Hepatocyte (in vitro differentiated cells): ENCODE measurements around the gene ERCC2. TPM values are rescaled to one million over a fixed set of nuclear protein-coding genes. Genes with fewer than 3 reads are reported as not detected.

ENCODE experiments used
- DNase-seq: peaks from one replicate; pipeline ENCODE4 v3.0.0-alpha.2; 2016; ENCODE audit warnings: low spot score
- H2AFZ ChIP-seq: fragments of 200-600 bp; sonication (generic); 2 replicates; pipeline ENCODE4 v1.6.0; 2016; ENCODE audit warnings: antibody characterized with exemption, mild to moderate bottlenecking
- H3K27ac ChIP-seq: fragments of 200-600 bp; sonication (generic); 2 replicates; pipeline ENCODE4 v1.5.1; 2016; ENCODE audit warnings: mild to moderate bottlenecking
- H3K27me3 ChIP-seq: fragments of 200-600 bp; sonication (generic); 2 replicates; pipeline ENCODE4 v1.6.1; 2016
- H3K36me3 ChIP-seq: fragments of 200-600 bp; sonication (generic); replicated peaks from 2 replicates; pipeline ENCODE4 v1.5.1; 2016; ENCODE audit warnings: low read depth; ENCODE audit not compliant: insufficient read depth
- H3K4me1 ChIP-seq: fragments of 200-600 bp; sonication (generic); 2 replicates; pipeline ENCODE4 v1.5.1; 2016; ENCODE audit warnings: mild to moderate bottlenecking, moderate library complexity; ENCODE audit not compliant: insufficient read depth
- H3K4me2 ChIP-seq: fragments of 200-600 bp; sonication (generic); 2 replicates; pipeline ENCODE4 v1.6.0; 2016
- H3K4me3 ChIP-seq: fragments of 200-600 bp; sonication (generic); 2 replicates; pipeline ENCODE4 v1.5.1; 2016; ENCODE audit warnings: mild to moderate bottlenecking
- H3K79me2 ChIP-seq: fragments of 200-600 bp; sonication (generic); 2 replicates; pipeline ENCODE4 v1.6.0; 2017; ENCODE audit warnings: mild to moderate bottlenecking
- H3K9me2 ChIP-seq: fragments of 200-600 bp; sonication (generic); replicated peaks from 2 replicates; pipeline ENCODE4 v1.6.0; 2017; ENCODE audit warnings: mild to moderate bottlenecking; ENCODE audit not compliant: insufficient read depth
- H3K9me3 ChIP-seq: fragments of 200-600 bp; sonication (generic); 2 replicates; pipeline ENCODE4 v1.5.1; 2016; ENCODE audit warnings: low read depth, mild to moderate bottlenecking
- H4K20me1 ChIP-seq: fragments of 200-600 bp; sonication (generic); 2 replicates; pipeline ENCODE4 v1.6.0; 2016; ENCODE audit warnings: mild to moderate bottlenecking; ENCODE audit not compliant: insufficient read depth, poor library complexity, severe bottlenecking
- EZH2 ChIP-seq: fragments of 200-600 bp; sonication (generic); IDR thresholded peaks from 2 replicates; pipeline ENCODE4 v1.6.1; 2016; ENCODE audit warnings: antibody characterized with exemption, mild to moderate bottlenecking, borderline replicate concordance
- EZH2phosphoT487 ChIP-seq: fragments of 200-600 bp; sonication (generic); IDR thresholded peaks from one replicate; pipeline ENCODE4 v1.6.1; 2018; ENCODE audit warnings: antibody characterized with exemption, mild to moderate bottlenecking, low read depth, moderate library complexity; ENCODE audit not compliant: unreplicated experiment, severe bottlenecking
- WGBS: methylation state at CpG from one replicate; pipeline ENCODE4 v1.1.6; 2016; ENCODE audit warnings: low lambda C conversion rate; ENCODE audit errors: missing lambda C conversion rate; 5-methylcytosine and 5-hydroxymethylcytosine counted together
- polyA plus RNA-seq: library from polyadenylated mRNA; unstranded; fragments of >200 nt; fragmentation: Nextera tagmentation; extraction: Ambion mirVana; gene quantifications from 2 replicates; pipeline ENCODE4 v1.2.1, GENCODE V29; 2016
- total RNA-seq: library from RNA; depleted of rRNA; stranded (reverse); fragments of >200 nt; gene quantifications from 2 replicates; pipeline ENCODE4 v1.2.3, GENCODE V29; 2014
- TF ChIP-seq, protein P1 (sequence below): fragments of 200-600 bp; sonication (generic); IDR thresholded peaks from 2 replicates; pipeline ENCODE4 v1.5.1; 2016; ENCODE audit warnings: antibody characterized with exemption, mild to moderate bottlenecking; ENCODE audit not compliant: poor library complexity

Gene ERCC2
- total and polyA plus RNA-seq, 2 experiments from 2014 or later = 7.1 to 13.9 TPM

DNA sequence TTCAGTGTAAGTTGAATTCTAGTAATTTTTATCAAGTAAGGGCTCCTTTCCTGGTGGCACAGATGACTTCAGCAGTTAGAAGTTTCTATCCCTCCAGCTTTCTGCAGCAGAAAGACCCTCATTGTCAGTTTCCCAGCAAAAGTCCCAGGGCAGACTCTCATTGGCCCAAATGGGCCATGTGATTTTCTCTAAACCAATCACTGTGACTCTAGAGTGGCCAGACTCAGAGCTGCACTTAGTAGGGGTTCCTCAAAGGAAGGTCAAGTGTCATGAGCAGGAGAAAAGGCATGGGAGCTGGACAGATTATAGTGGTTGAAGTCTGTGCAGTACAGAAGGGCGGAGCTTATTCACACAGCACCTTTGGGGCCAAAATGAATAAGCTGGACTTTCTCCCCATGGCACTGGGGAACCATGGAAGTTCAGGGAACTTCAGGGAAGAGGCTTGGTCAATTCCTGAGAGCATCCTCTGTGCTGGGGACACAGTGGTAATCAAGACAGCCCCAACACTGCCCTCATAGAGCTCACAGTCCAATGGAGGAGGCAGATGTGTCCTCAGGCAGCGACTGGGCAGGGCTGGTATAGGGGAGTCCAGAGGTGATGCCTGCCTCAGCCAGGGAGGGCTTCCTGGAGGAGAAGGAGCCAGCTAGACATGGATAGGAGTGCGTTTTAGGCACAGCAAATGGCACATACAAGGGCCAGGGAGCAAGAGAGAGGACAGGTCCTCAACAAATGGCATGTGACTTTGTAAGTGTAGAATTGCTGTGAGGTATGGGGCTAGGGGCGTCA, 66.0 kb downstream of the ERCC2 start:
- H3K4me1 ChIP-seq = no peaks in the 10 kb centered on the region
- no peak overlapping the region for H3K4me3 ChIP-seq
- DNase-seq = no peak
- H3K9me3 ChIP-seq = no peaks in the 10 kb centered on the region
- no peaks in the 10 kb centered on the region for H3K79me2 ChIP-seq
- no peak overlapping the region for H3K27ac ChIP-seq
- H3K36me3 ChIP-seq = no peaks in the 10 kb centered on the region
- H4K20me1 ChIP-seq = no peaks in the 10 kb centered on the region
- TF ChIP-seq, protein P1, sequence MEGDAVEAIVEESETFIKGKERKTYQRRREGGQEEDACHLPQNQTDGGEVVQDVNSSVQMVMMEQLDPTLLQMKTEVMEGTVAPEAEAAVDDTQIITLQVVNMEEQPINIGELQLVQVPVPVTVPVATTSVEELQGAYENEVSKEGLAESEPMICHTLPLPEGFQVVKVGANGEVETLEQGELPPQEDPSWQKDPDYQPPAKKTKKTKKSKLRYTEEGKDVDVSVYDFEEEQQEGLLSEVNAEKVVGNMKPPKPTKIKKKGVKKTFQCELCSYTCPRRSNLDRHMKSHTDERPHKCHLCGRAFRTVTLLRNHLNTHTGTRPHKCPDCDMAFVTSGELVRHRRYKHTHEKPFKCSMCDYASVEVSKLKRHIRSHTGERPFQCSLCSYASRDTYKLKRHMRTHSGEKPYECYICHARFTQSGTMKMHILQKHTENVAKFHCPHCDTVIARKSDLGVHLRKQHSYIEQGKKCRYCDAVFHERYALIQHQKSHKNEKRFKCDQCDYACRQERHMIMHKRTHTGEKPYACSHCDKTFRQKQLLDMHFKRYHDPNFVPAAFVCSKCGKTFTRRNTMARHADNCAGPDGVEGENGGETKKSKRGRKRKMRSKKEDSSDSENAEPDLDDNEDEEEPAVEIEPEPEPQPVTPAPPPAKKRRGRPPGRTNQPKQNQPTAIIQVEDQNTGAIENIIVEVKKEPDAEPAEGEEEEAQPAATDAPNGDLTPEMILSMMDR = no peak
- no peak for TF ChIP-seq EZH2phosphoT487
- TF ChIP-seq EZH2 = no peak
- WGBS = 83% methylated on average over 4 of the region's 4 CpGs
- no peak overlapping the region for H3K4me2 ChIP-seq
- no peak overlapping the region for H2AFZ ChIP-seq
- no peaks in the 10 kb centered on the region for H3K9me2 ChIP-seq
- no peaks in the 10 kb centered on the region for H3K27me3 ChIP-seq

DNA sequence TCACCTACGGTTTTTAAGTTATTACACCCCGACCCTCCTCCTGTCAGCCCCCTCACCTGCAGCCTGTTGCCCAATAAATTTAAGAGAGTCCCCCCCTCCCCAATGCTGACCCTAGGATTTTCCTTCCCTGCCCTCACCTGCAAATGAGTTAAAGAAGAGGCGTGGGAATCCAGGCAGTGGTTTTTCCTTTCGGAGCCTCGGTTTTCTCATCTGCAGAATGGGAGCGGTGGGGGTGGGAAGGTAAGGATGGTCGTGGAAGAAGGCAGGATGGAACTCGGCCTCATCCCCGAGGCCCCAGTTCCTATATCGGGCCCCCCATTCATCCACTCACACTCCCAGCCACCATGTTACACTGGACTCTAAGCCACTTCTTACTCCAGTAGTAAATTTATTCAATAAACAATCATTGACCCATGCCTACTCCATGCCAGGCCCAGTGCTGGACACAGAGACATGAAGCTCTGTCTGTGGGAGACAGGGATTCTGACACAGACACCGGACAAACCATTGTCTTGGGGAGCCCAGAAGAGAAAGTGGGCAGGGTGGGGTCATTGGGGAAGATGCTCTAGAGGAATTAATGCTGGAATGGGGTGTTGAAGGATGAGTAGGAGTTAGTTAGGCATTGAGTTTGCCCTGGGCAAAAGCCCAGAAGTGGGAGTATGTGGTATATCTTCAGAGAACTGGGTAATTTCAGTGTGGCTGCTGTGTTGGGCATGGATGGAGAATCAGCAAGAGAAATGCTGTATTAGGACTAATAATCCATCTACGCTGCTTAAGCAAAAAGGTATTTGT, 66.9 kb downstream of the ERCC2 start:
- Histone ChIP-seq H2AFZ (no peak overlapping the region), H3K9me3 (no peaks in the 10 kb centered on the region), H3K27me3 (no peaks in the 10 kb centered on the region), H3K4me1 (no peaks in the 10 kb centered on the region), H4K20me1 (no peaks in the 10 kb centered on the region), H3K27ac (no peak overlapping the region), H3K4me3 (no peak overlapping the region), H3K9me2 (no peaks in the 10 kb centered on the region), H3K79me2 (no peaks in the 10 kb centered on the region), H3K4me2 (no peak overlapping the region), H3K36me3 (no peaks in the 10 kb centered on the region)
- TF ChIP-seq, protein P1 = no peak
- no peak for TF ChIP-seq EZH2phosphoT487
- 95% methylated on average over 12 of the region's 12 CpGs for WGBS
- no peak for DNase-seq

DNA sequence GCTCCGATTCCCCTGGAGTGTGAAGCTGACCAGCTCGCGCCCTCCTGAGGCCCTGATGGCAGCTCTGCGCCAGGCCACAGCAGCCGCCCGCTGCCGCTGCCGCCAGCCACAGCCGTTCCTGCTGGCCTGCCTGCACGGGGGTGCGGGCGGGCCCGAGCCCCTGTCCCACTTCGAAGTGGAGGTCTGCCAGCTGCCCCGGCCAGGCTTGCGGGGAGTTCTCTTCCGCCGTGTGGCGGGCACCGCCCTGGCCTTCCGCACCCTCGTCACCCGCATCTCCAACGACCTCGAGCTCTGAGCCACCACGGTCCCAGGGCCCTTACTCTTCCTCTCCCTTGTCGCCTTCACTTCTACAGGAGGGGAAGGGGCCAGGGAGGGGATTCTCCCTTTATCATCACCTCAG, 68.0 kb downstream of the ERCC2 start:
- H2AFZ ChIP-seq = no peak overlapping the region
- no peaks in the 10 kb centered on the region for H3K4me1 ChIP-seq
- no peaks in the 10 kb centered on the region for H4K20me1 ChIP-seq
- 98% methylated on average over 26 of the region's 27 CpGs for WGBS
- no peaks in the 10 kb centered on the region for H3K9me3 ChIP-seq
- H3K27ac ChIP-seq = no peak overlapping the region
- no peaks in the 10 kb centered on the region for H3K9me2 ChIP-seq
- DNase-seq = no peak
- H3K27me3 ChIP-seq = no peaks in the 10 kb centered on the region
- no peaks in the 10 kb centered on the region for H3K36me3 ChIP-seq
- no peak overlapping the region for H3K4me3 ChIP-seq
- no peak for TF ChIP-seq EZH2phosphoT487
- TF ChIP-seq, protein P1 = no peak
- no peak for TF ChIP-seq EZH2
- no peaks in the 10 kb centered on the region for H3K79me2 ChIP-seq
- H3K4me2 ChIP-seq = no peak overlapping the region

Other genes starting within 250 kb of the ERCC2 start
- gene NKPD1, start 209.6 kb downstream of the ERCC2 start, total RNA-seq = 0.08 and 0.27 TPM in 2 replicates
- 0.50 and 0.60 TPM in 2 replicates for gene NKPD1, start 209.6 kb downstream of the ERCC2 start, polyA plus RNA-seq
- 24.6 and 25.7 TPM in 2 replicates for gene TRAPPC6A, start 192.3 kb downstream of the ERCC2 start, total RNA-seq
- 60.1 and 75.8 TPM in 2 replicates for gene TRAPPC6A, start 192.3 kb downstream of the ERCC2 start, polyA plus RNA-seq
- 8.4 and 12.5 TPM in 2 replicates for gene BLOC1S3, start 191.8 kb downstream of the ERCC2 start, total RNA-seq
- gene BLOC1S3, start 191.8 kb downstream of the ERCC2 start, polyA plus RNA-seq = 15.6 and 17.1 TPM in 2 replicates
- 0.08 and 1.3 TPM in 2 replicates for gene EXOC3L2, start 125.2 kb downstream of the ERCC2 start, total RNA-seq
- 0.13 TPM in 1 of 2 replicates, not detected in the other for gene EXOC3L2, start 125.2 kb downstream of the ERCC2 start, polyA plus RNA-seq
- gene MARK4, start 119.3 kb downstream of the ERCC2 start, total RNA-seq = 9.5 and 23.0 TPM in 2 replicates
- 13.5 and 14.8 TPM in 2 replicates for gene MARK4, start 119.3 kb downstream of the ERCC2 start, polyA plus RNA-seq
- gene CKM, start 47.7 kb downstream of the ERCC2 start, total RNA-seq = 0.40 and 1.3 TPM in 2 replicates
- 0.39 and 1.0 TPM in 2 replicates for gene CKM, start 47.7 kb downstream of the ERCC2 start, polyA plus RNA-seq
- gene KLC3, start 29.8 kb downstream of the ERCC2 start, total RNA-seq = 3.3 and 5.5 TPM in 2 replicates
- 2.7 and 7.6 TPM in 2 replicates for gene KLC3, start 29.8 kb downstream of the ERCC2 start, polyA plus RNA-seq
- gene PPP1R13L, start 34.5 kb upstream of the ERCC2 start, total RNA-seq = 7.9 and 8.7 TPM in 2 replicates
- 14.8 and 22.9 TPM in 2 replicates for gene PPP1R13L, start 34.5 kb upstream of the ERCC2 start, polyA plus RNA-seq
- gene POLR1G, start 36.1 kb upstream of the ERCC2 start, total RNA-seq = 2.7 and 3.3 TPM in 2 replicates
- gene POLR1G, start 36.1 kb upstream of the ERCC2 start, polyA plus RNA-seq = 2.4 and 2.5 TPM in 2 replicates
- gene ERCC1, start 53.3 kb upstream of the ERCC2 start, total RNA-seq = 42.5 and 51.0 TPM in 2 replicates
- 66.7 and 72.8 TPM in 2 replicates for gene ERCC1, start 53.3 kb upstream of the ERCC2 start, polyA plus RNA-seq
- gene FOSB, start 97.4 kb upstream of the ERCC2 start, total RNA-seq = 37.9 and 73.1 TPM in 2 replicates
- gene FOSB, start 97.4 kb upstream of the ERCC2 start, polyA plus RNA-seq = 114 and 168 TPM in 2 replicates
- gene RTN2, start 126.5 kb upstream of the ERCC2 start, total RNA-seq = 3.4 and 7.8 TPM in 2 replicates
- gene RTN2, start 126.5 kb upstream of the ERCC2 start, polyA plus RNA-seq = 12.2 and 14.8 TPM in 2 replicates
- 0.40 and 1.9 TPM in 2 replicates for gene PPM1N, start 127.9 kb upstream of the ERCC2 start, total RNA-seq
- gene PPM1N, start 127.9 kb upstream of the ERCC2 start, polyA plus RNA-seq = 0.59 and 1.4 TPM in 2 replicates
- gene VASP, start 136.9 kb upstream of the ERCC2 start, total RNA-seq = 57.3 and 68.9 TPM in 2 replicates
- 86.0 and 92.6 TPM in 2 replicates for gene VASP, start 136.9 kb upstream of the ERCC2 start, polyA plus RNA-seq
- 11.2 and 15.1 TPM in 2 replicates for gene OPA3, start 214.2 kb upstream of the ERCC2 start, total RNA-seq
- 15.0 and 15.2 TPM in 2 replicates for gene OPA3, start 214.2 kb upstream of the ERCC2 start, polyA plus RNA-seq
- not detected in 2 replicates for gene GPR4, start 231.6 kb upstream of the ERCC2 start, total RNA-seq
- gene GPR4, start 231.6 kb upstream of the ERCC2 start, polyA plus RNA-seq = 0.10 TPM in 1 of 2 replicates, not detected in the other